Mesodermal cell (in vitro differentiated cells): Measurements from ENCODE around the gene FRMD6.

Source experiments
- H3K27ac ChIP-seq: 2 replicates; pipeline ENCODE4 v1.7.0; 2013; ENCODE audit warnings: mild to moderate bottlenecking, low read depth, low read length, moderate library complexity; ENCODE audit not compliant: severe bottlenecking
- H3K36me3 ChIP-seq: 2 replicates; pipeline ENCODE4 v1.7.1; 2013; ENCODE audit warnings: mild to moderate bottlenecking, low read length, moderate library complexity; ENCODE audit not compliant: control insufficient read depth, insufficient read depth
- H3K4me1 ChIP-seq: one replicate; pipeline ENCODE4 v1.7.1; 2013; ENCODE audit warnings: mild to moderate bottlenecking, low read length; ENCODE audit not compliant: insufficient read depth, control insufficient read depth, poor library complexity, severe bottlenecking
- H3K4me3 ChIP-seq: 2 replicates; pipeline ENCODE4 v1.7.0; 2013; ENCODE audit warnings: low read length, control low read depth, mild to moderate bottlenecking; ENCODE audit not compliant: insufficient read depth, poor library complexity, severe bottlenecking; ENCODE audit errors: extremely low read depth
- H3K9me3 ChIP-seq: 2 replicates; pipeline ENCODE4 v1.7.1; 2013; ENCODE audit warnings: mild to moderate bottlenecking, low read length, moderate library complexity; ENCODE audit not compliant: control insufficient read depth
- WGBS, 2 experiments: methylation state at CpG; one replicate each; pipeline ENCODE4 v1.1.5; 2013; ENCODE audit warnings: missing lambda C conversion rate in 2 of 2; ENCODE audit not compliant: insufficient coverage in 2 of 2; 5-methylcytosine and 5-hydroxymethylcytosine counted together

FRMD6 gene

GRCh38 chr14:51774209-51774608, 122.5 kb downstream of the FRMD6 start:
- H3K36me3 ChIP-seq, result no peaks in the 10 kb centered on the region
- H3K9me3 ChIP-seq, result no peaks in the 10 kb centered on the region
- no peak overlapping the region for H3K4me3 ChIP-seq
- no peak overlapping the region for H3K27ac ChIP-seq
- WGBS, 2 experiments, result 89 to 90% methylated on average over 8 to 10 of the region's 19 CpGs
- H3K4me1 ChIP-seq, result peaks cover 2% of the 10 kb centered on the region

GRCh38 chr14:51776102-51776894, 124.6 kb downstream of the FRMD6 start:
- Histone ChIP-seq H3K9me3 (no peaks in the 10 kb centered on the region), H3K27ac (no peak overlapping the region), H3K4me1 (peaks cover 2% of the 10 kb centered on the region), H3K4me3 (no peak overlapping the region), H3K36me3 (no peaks in the 10 kb centered on the region)
- WGBS, 2 experiments, result 26 to 28% methylated on average over 6 to 12 of the region's 13 CpGs

- peaks cover 2% of the 10 kb centered on the region for H3K4me1 ChIP-seq
- no peaks in the 10 kb centered on the region for H3K36me3 ChIP-seq
- no peaks in the 10 kb centered on the region for H3K9me3 ChIP-seq
- no peak overlapping the region for H3K27ac ChIP-seq
- no peak overlapping the region for H3K4me3 ChIP-seq
- 2 to 24% methylated on average over 3 to 6 of the region's 13 CpGs for WGBS, 2 experiments
Measured at GRCh38 chr14:51780006-51780692, 128.4 kb downstream of the FRMD6 start.
